ENCODE results near the gene NPC2. TPM values are rescaled to one million over a fixed set of nuclear protein-coding genes. Genes with fewer than 3 reads are reported as not detected.

NPC2 gene
- total RNA-seq, 1 experiment from 2014 or later, result 291 TPM

DNA sequence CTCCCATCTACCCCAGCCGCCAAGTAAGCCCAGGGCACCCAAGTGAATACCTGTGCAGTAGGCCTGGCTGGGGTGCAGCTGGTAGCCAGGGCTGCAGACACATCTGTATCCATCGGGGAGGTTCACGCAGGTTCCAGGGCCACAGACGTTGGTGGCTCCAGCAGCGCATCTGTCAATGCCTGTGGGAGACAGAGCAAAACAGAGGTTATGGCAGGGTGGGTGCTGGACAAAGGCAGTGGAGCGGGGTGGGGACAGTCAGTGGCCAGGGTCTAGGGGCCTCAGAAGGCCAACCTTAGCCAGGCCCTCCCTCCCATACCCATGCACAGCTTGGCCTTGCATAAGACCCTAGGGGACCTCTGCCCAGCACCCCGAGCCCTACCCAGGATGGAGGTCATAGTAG lies 29.6 kb upstream of the NPC2 start:
- intact Hi-C loops (cut with micrococcal nuclease; ENCODE audit: unreplicated experiment), result no loop called here
- H3K27me3 Mint-ChIP-seq (ENCODE audit: insufficient read depth, unreplicated experiment), result peaks cover 8% of the 10 kb centered on the region
- Histone ChIP-seq H3K4me1 (no peaks in the 10 kb centered on the region), H3K4me3 (ENCODE audit: low read depth, low read length) (no peak overlapping the region), H3K27me3 (replicated peaks; ENCODE audit: control insufficient read depth, insufficient read depth, low read length) (no peaks in the 10 kb centered on the region; the same call in 1 of the 2 replicates), H3K9me3 (no peaks in the 10 kb centered on the region), H3K36me3 (ENCODE audit: control insufficient read depth, insufficient read depth, low read length) (no peaks in the 10 kb centered on the region)
- DNase-seq, result no peak
- H3K4me3 Mint-ChIP-seq (ENCODE audit: unreplicated experiment), result no peak overlapping the region
- ChIA-PET POLR2A (no interaction called here), CTCF (interaction anchor here (0.5 kb wide), 1 partner anchor 144 kb away, joined by 5 read pairs; no protein-coding TSS in a partner anchor)
- no peaks in the 10 kb centered on the region for H3K4me1 Mint-ChIP-seq (ENCODE audit: low read depth, unreplicated experiment)
- no TSS peak for BruUV-seq (replicated peaks)
- no peak for TF ChIP-seq CTCF (IDR thresholded peaks at IDR 0.05; ENCODE audit: insufficient read depth in 1 of 2, low read depth in 1 of 2, low read length in 1 of 2, severe bottlenecking in 1 of 2, unreplicated experiment in 1 of 2)
- H3K36me3 Mint-ChIP-seq (ENCODE audit: insufficient read depth, unreplicated experiment), result no peaks in the 10 kb centered on the region
- H3K9me3 Mint-ChIP-seq (ENCODE audit: unreplicated experiment), result no peaks in the 10 kb centered on the region
- H3K27ac Mint-ChIP-seq (ENCODE audit: unreplicated experiment), result no peak overlapping the region

DNA sequence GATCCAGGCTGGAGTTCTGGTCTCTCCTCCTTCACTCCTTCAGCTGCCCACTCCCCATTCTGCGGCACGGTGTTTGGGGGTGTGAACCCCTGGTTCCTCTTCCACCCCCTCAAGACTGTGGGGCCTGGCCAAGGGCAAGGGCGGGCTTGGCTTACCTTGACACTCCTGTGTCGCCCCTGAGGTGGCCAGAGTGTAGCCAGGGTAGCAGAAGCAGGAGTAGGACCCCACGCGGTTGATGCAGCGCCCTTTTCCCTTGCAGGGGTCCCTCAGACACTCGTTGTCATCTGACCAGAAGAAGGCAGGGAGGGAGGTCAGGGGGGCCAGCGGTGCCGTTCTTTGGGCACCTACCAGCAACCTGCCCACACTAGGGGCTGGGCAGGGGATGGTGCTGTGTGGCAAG lies 28.7 kb upstream of the NPC2 start:
- Mint-ChIP-seq H3K9me3 (ENCODE audit: unreplicated experiment) (no peaks in the 10 kb centered on the region), H3K27ac (ENCODE audit: unreplicated experiment) (no peak overlapping the region), H3K4me3 (ENCODE audit: unreplicated experiment) (no peak overlapping the region), H3K4me1 (ENCODE audit: low read depth, unreplicated experiment) (no peaks in the 10 kb centered on the region), H3K27me3 (ENCODE audit: insufficient read depth, unreplicated experiment) (peaks cover 8% of the 10 kb centered on the region), H3K36me3 (ENCODE audit: insufficient read depth, unreplicated experiment) (no peaks in the 10 kb centered on the region)
- Histone ChIP-seq H3K36me3 (ENCODE audit: control insufficient read depth, insufficient read depth, low read length) (no peaks in the 10 kb centered on the region), H3K4me3 (ENCODE audit: low read depth, low read length) (no peak overlapping the region), H3K27me3 (replicated peaks; ENCODE audit: control insufficient read depth, insufficient read depth, low read length) (no peaks in the 10 kb centered on the region; the same call in 1 of the 2 replicates), H3K9me3 (no peaks in the 10 kb centered on the region), H3K4me1 (no peaks in the 10 kb centered on the region)
- intact Hi-C loops (cut with micrococcal nuclease; ENCODE audit: unreplicated experiment), result no loop called here
- no TSS peak for BruUV-seq (replicated peaks)
- CTCF ChIA-PET, result no interaction called here
- no peak for DNase-seq
- TF ChIP-seq CTCF (IDR thresholded peaks at IDR 0.05; ENCODE audit: insufficient read depth in 1 of 2, low read depth in 1 of 2, low read length in 1 of 2, severe bottlenecking in 1 of 2, unreplicated experiment in 1 of 2), result no peak
- POLR2A ChIA-PET, result no interaction called here

DNA sequence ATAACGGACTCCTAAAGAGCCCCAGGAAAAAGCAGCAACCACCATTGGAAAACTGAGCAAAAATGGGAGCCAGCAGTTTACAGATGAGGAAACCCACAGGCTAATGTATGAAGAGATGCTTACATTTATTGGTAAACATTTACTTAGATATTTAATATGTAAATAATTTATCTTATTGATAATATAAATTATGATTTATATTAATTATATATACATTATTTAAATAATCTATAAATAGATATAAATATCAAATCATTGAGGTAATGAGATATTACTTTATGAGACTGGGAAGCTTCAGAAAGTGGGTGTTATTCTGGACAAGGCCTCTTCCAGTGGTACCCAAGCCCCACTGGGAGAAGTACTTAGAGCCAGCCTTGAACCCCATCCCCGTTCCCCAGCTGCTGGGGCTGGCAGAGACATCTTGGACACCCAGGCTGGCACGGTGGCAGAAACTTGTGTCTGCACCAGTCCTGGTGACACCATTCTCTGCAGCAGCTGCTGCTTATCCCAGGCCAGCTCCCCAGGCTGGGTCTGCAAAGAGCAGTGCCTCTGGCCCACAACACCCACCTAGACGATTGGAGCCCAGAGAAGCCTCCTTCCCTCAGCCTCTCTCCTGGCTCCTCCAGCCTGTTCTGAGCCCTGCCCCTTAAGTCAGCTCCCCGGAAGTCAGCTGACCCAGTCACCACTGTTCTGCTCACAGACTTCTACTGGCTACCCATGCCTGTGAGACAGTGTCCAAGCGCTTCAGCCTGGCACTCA lies 26.4 kb upstream of the NPC2 start:
- Histone ChIP-seq H3K4me3 (ENCODE audit: low read depth, low read length) (no peak overlapping the region), H3K9me3 (no peaks in the 10 kb centered on the region), H3K36me3 (ENCODE audit: control insufficient read depth, insufficient read depth, low read length) (no peaks in the 10 kb centered on the region), H3K4me1 (no peaks in the 10 kb centered on the region), H3K27me3 (replicated peaks; ENCODE audit: control insufficient read depth, insufficient read depth, low read length) (no peaks in the 10 kb centered on the region; the same call in 1 of the 2 replicates)
- no TSS peak for BruUV-seq (replicated peaks)
- H3K36me3 Mint-ChIP-seq (ENCODE audit: insufficient read depth, unreplicated experiment), result no peaks in the 10 kb centered on the region
- no peaks in the 10 kb centered on the region for H3K9me3 Mint-ChIP-seq (ENCODE audit: unreplicated experiment)
- H3K4me1 Mint-ChIP-seq (ENCODE audit: low read depth, unreplicated experiment), result no peaks in the 10 kb centered on the region
- DNase-seq, result no peak
- no peak overlapping the region for H3K4me3 Mint-ChIP-seq (ENCODE audit: unreplicated experiment)
- ChIA-PET POLR2A (no interaction called here), CTCF (interaction anchor here (0.5 kb wide), 1 partner anchor 35 kb away, joined by 4 read pairs; no protein-coding TSS in a partner anchor)
- no peak overlapping the region for H3K27ac Mint-ChIP-seq (ENCODE audit: unreplicated experiment)
- intact Hi-C loops (cut with micrococcal nuclease; ENCODE audit: unreplicated experiment), result no loop called here
- no peak for TF ChIP-seq CTCF (IDR thresholded peaks at IDR 0.05; ENCODE audit: insufficient read depth in 1 of 2, low read depth in 1 of 2, low read length in 1 of 2, severe bottlenecking in 1 of 2, unreplicated experiment in 1 of 2)
- H3K27me3 Mint-ChIP-seq (ENCODE audit: insufficient read depth, unreplicated experiment), result peaks cover 8% of the 10 kb centered on the region

Measured in Caco-2 (cell line).